ENCODE measurements around the gene ARL5A. TPM values are rescaled to one million over a fixed set of nuclear protein-coding genes. Genes with fewer than 3 reads are reported as not detected.

The ARL5A gene
- polyA plus RNA-seq, 1 donor from 2014 or later = 70.7 TPM

DNA sequence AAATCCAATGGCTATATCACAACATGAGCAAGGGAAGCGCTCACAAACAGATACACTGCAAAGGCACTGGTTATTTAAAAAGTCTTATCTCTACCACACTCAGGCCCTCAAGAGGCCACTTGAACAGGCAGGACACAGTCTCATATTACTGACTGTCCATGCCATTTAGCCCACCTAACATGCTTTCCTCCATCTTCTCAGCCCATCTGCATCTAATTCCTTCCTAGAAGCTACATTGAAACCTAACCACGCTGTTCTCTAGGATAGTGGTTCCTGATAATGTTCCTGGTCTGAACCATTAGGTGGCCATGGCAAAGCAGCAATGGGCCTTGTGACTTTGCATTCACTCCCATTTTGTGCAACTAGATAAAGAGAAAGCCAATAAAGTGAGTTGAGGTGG lies 71.4 kb downstream of the ARL5A start:
- H3K27me3 Mint-ChIP-seq = no peaks in the 10 kb centered on the region
- peaks cover 13% of the 10 kb centered on the region for H3K36me3 Mint-ChIP-seq
- peaks cover 0 to 4% (median 4%) of the 10 kb centered on the region in 3 donors for H3K4me1 Mint-ChIP-seq
- H3K9me3 Mint-ChIP-seq = no peaks in the 10 kb centered on the region
- peak overlapping the region in 1 of 3 donors; percentile 3 for H3K27ac Mint-ChIP-seq
- H3K4me3 Mint-ChIP-seq = no peak overlapping the region

- Mint-ChIP-seq H3K4me1 (peaks cover 0 to 4% (median 4%) of the 10 kb centered on the region in 3 donors), H3K4me3 (no peak overlapping the region), H3K9me3 (peaks cover 0 to 1% (median 0%) of the 10 kb centered on the region in 3 donors), H3K27me3 (no peaks in the 10 kb centered on the region), H3K27ac (no peak overlapping the region), H3K36me3 (peaks cover 14% of the 10 kb centered on the region)
These were observed 73.8 kb downstream of the ARL5A start for GRCh38 chr2:151754253-151754897.

GRCh38 chr2:151753540-151753939 lies 74.7 kb downstream of the ARL5A start:
- Mint-ChIP-seq H3K27ac (no peak overlapping the region), H3K4me3 (no peak overlapping the region), H3K27me3 (no peaks in the 10 kb centered on the region), H3K9me3 (peaks cover 0 to 2% (median under 1%) of the 10 kb centered on the region in 3 donors), H3K36me3 (peaks cover 14% of the 10 kb centered on the region), H3K4me1 (peaks cover 0 to 4% (median 4%) of the 10 kb centered on the region in 3 donors)

Other genes with a start within 250 kb of the ARL5A start
- 1.4 TPM for gene NEB, start 93.9 kb downstream of the ARL5A start, polyA plus RNA-seq